IMR-90 (cell line): ENCODE results near the gene TTC28. TPM values are rescaled to one million over a fixed set of nuclear protein-coding genes. Genes with fewer than 3 reads are reported as not detected.

Experiments used
- ATAC-seq: fragments of 200-7000 bp; cut with Tn5 transposase; 2 replicates; pipeline ENCODE4 v1.9.1; 2020; ENCODE audit warnings: low read depth, mild to moderate bottlenecking, moderate library complexity
- BruUV-seq: library from RNA; stranded (reverse); fragments of 400-500 nt; replicated peaks from 2 replicates; lab custom pipeline; 2021; lab: Mats Ljungman, UMichigan
- CTCF ChIA-PET: fragments of 300-600 bp; formaldehyde crosslinking; extraction: SDS; loops from one replicate; lab custom pipeline; 2021; ENCODE audit warnings: antibody characterized with exemption; lab: Yijun Ruan, JAX
- POLR2A ChIA-PET: fragments of 300-600 bp; sonication (Branson Sonifier 250); formaldehyde crosslinking; loops from one replicate; lab custom pipeline; 2022; ENCODE audit warnings: antibody characterized with exemption; ENCODE audit not compliant: unreplicated experiment; lab: Charles Lee
- DNase-seq: peaks from one replicate; pipeline ENCODE4 v3.0.0; 2013
- H2AFZ ChIP-seq: replicated peaks from 2 replicates; pipeline ENCODE3; 2013; ENCODE audit warnings: low read length, mild to moderate bottlenecking; ENCODE audit not compliant: poor library complexity
- H2AK5ac ChIP-seq: 2 replicates; pipeline ENCODE4 v1.6.1; 2013; ENCODE audit warnings: low read depth, low read length, inconsistent platforms
- H2AK9ac ChIP-seq: replicated peaks from 2 replicates; pipeline ENCODE3; 2013; ENCODE audit warnings: mild to moderate bottlenecking, low read depth, low read length, moderate library complexity; ENCODE audit not compliant: poor library complexity
- H2BK120ac ChIP-seq: 2 replicates; pipeline ENCODE4 v1.6.1; 2013; ENCODE audit warnings: low read depth, low read length, inconsistent platforms
- H2BK15ac ChIP-seq: 3 replicates; pipeline ENCODE4 v1.6.1; 2013; ENCODE audit warnings: low read depth, low read length, inconsistent platforms
- H2BK20ac ChIP-seq: 2 replicates; pipeline ENCODE4 v1.6.1; 2013; ENCODE audit warnings: low read depth, mild to moderate bottlenecking, inconsistent platforms, low read length, moderate library complexity
- H2BK5ac ChIP-seq: 2 replicates; pipeline ENCODE4 v1.6.1; 2013; ENCODE audit warnings: mild to moderate bottlenecking, low read depth, low read length, inconsistent platforms; ENCODE audit not compliant: poor library complexity, severe bottlenecking
- H3K14ac ChIP-seq: replicated peaks from 2 replicates; pipeline ENCODE4 v1.6.1; 2013; ENCODE audit warnings: low read depth, low read length, inconsistent platforms
- H3K18ac ChIP-seq: 2 replicates; pipeline ENCODE4 v1.6.1; 2013; ENCODE audit warnings: low read depth, low read length, control low read depth
- H3K23ac ChIP-seq: 2 replicates; pipeline ENCODE4 v1.6.1; 2013; ENCODE audit warnings: low read depth, low read length, inconsistent platforms
- H3K27ac ChIP-seq: 2 replicates; pipeline ENCODE4 v1.5.1; 2013; ENCODE audit warnings: mild to moderate bottlenecking, control low read depth, low read length; ENCODE audit not compliant: insufficient read depth
- H3K27me3 ChIP-seq: 2 replicates; pipeline ENCODE4 v1.6.1; 2013; ENCODE audit warnings: low read length; ENCODE audit not compliant: control insufficient read depth, insufficient read depth
- H3K36me3 ChIP-seq: 2 replicates; pipeline ENCODE4 v1.6.1; 2013; ENCODE audit warnings: low read length, mixed read lengths; ENCODE audit not compliant: control insufficient read depth, insufficient read depth
- H3K4ac ChIP-seq: 2 replicates; pipeline ENCODE4 v1.6.1; 2013; ENCODE audit warnings: low read depth, low read length, inconsistent platforms
- H3K4me1 ChIP-seq: 2 replicates; pipeline ENCODE4 v1.6.1; 2013; ENCODE audit warnings: low read length, mixed read lengths; ENCODE audit not compliant: control insufficient read depth, insufficient read depth
- H3K4me2 ChIP-seq: 2 replicates; pipeline ENCODE4 v1.6.1; 2013; ENCODE audit warnings: low read depth, mild to moderate bottlenecking, control low read depth, low read length, moderate library complexity
- H3K4me3 ChIP-seq: 2 replicates; pipeline ENCODE4 v1.5.1; 2013; ENCODE audit warnings: low read depth, mild to moderate bottlenecking, control low read depth, low read length, moderate library complexity; ENCODE audit not compliant: insufficient read depth
- H3K56ac ChIP-seq: 2 replicates; pipeline ENCODE4 v1.6.1; 2013; ENCODE audit warnings: low read length, inconsistent platforms; ENCODE audit not compliant: insufficient read depth; ENCODE audit errors: extremely low read depth
- H3K79me1 ChIP-seq, 2 experiments: 2 replicates each; pipeline ENCODE4 v1.6.1; 2013; ENCODE audit warnings: low read length in 2 of 2, inconsistent platforms in 1 of 2, low read depth in 1 of 2
- H3K9ac ChIP-seq: 2 replicates; pipeline ENCODE4 v1.6.1; 2013; ENCODE audit warnings: low read depth, low read length, control low read depth
- H3K9me1 ChIP-seq: 2 replicates; pipeline ENCODE4 v1.6.1; 2013; ENCODE audit warnings: low read length, inconsistent platforms; ENCODE audit not compliant: insufficient read depth
- H3K9me3 ChIP-seq: 2 replicates; pipeline ENCODE4 v1.6.1; 2013; ENCODE audit warnings: low read length; ENCODE audit not compliant: control insufficient read depth, insufficient read depth
- H4K20me1 ChIP-seq: 2 replicates; pipeline ENCODE4 v1.6.1; 2013; ENCODE audit warnings: low read length, inconsistent platforms; ENCODE audit not compliant: insufficient read depth
- H4K5ac ChIP-seq: 2 replicates; pipeline ENCODE4 v1.6.1; 2013; ENCODE audit warnings: mild to moderate bottlenecking, low read depth, low read length, control low read depth
- H4K8ac ChIP-seq, 2 experiments: 2 replicates each; pipeline ENCODE4 v1.6.1; 2013; ENCODE audit warnings: low read depth in 2 of 2, low read length in 2 of 2, control low read depth in 1 of 2, inconsistent platforms in 1 of 2
- H4K91ac ChIP-seq: 2 replicates; pipeline ENCODE4 v1.6.1; 2013; ENCODE audit warnings: low read depth, low read length, inconsistent platforms; ENCODE audit not compliant: insufficient read depth
- BHLHE40 ChIP-seq: fragments of 150-350 bp; IDR thresholded peaks from 2 replicates; pipeline ENCODE4 v1.6.1; 2016; ENCODE audit warnings: mild to moderate bottlenecking, low read depth, low read length
- CHD1 ChIP-seq: IDR thresholded peaks from 2 replicates; pipeline ENCODE4 v1.6.1; 2012; ENCODE audit warnings: low read depth, low read length, improper control_type of control experiment
- FOS ChIP-seq: fragments of 150-350 bp; IDR thresholded peaks from 2 replicates; pipeline ENCODE4 v1.6.1; 2016; ENCODE audit warnings: low read depth, low read length
- MAZ ChIP-seq: IDR thresholded peaks from 2 replicates; pipeline ENCODE4 v1.6.1; 2012; ENCODE audit warnings: low read depth, mild to moderate bottlenecking, low read length, improper control_type of control experiment, moderate library complexity, borderline replicate concordance
- NFE2L2 ChIP-seq: fragments of 150-350 bp; IDR thresholded peaks from 2 replicates; pipeline ENCODE4 v1.6.1; 2016; ENCODE audit warnings: low read depth, mild to moderate bottlenecking, low read length
- RCOR1 ChIP-seq: IDR thresholded peaks from 2 replicates; pipeline ENCODE4 v1.6.1; 2012; ENCODE audit warnings: mild to moderate bottlenecking, low read length, improper control_type of control experiment; ENCODE audit not compliant: insufficient replicate concordance
- RFX5 ChIP-seq: IDR thresholded peaks from 2 replicates; pipeline ENCODE4 v1.8.0; 2012; ENCODE audit warnings: low read depth, mild to moderate bottlenecking, low read length, moderate library complexity
- SMC3 ChIP-seq: fragments of 150-350 bp; IDR thresholded peaks from 2 replicates; pipeline ENCODE4 v1.6.1; 2016; ENCODE audit warnings: low read depth, mild to moderate bottlenecking, antibody characterized with exemption, low read length, moderate library complexity
- WGBS, 2 experiments: methylation state at CpG; one replicate each; pipeline versions ENCODE4 v1.1.5 to v1.1.7; 2013; ENCODE audit warnings: missing lambda C conversion rate in 2 of 2; ENCODE audit not compliant: insufficient read length in 1 of 2; ENCODE audit errors: extremely low coverage in 2 of 2; 5-methylcytosine and 5-hydroxymethylcytosine counted together
- dilution Hi-C: fragments of 300-500 bp; cut with HindIII; formaldehyde crosslinking; loops from one replicate; pipeline ENCODE4 v1.14.3; 2018; ENCODE audit warnings: low sequenced_read_pairs; ENCODE audit not compliant: unreplicated experiment
- in situ Hi-C: fragments of 300-500 bp; cut with MboI; formaldehyde crosslinking; loops from 3 replicates; pipeline ENCODE4 v1.14.3; 2019; ENCODE audit warnings: low sequenced_read_pairs, inconsistent platforms, mixed read lengths
- intact Hi-C: fragments of 100-400 bp; cut with micrococcal nuclease; formaldehyde crosslinking; loops from 2 replicates; pipeline ENCODE4 v1.10.0; 2022
- polyA plus RNA-seq, 3 experiments: library from polyadenylated mRNA; depleted of rRNA; stranded (reverse); fragments of >200 nt; gene quantifications; 2 replicates each; pipeline ENCODE4 v1.2.3, GENCODE V29; 2012; ENCODE audit warnings: low replicate concordance in 1 of 3
- total RNA-seq: library from RNA; depleted of rRNA; stranded (reverse); fragments of >200 nt; gene quantifications from 2 replicates; pipeline ENCODE4 v1.2.3, GENCODE V29; 2012
- TF ChIP-seq, protein P1 (sequence below): fragments of 150-350 bp; IDR thresholded peaks from 2 replicates; pipeline ENCODE4 v1.6.1; 2017; ENCODE audit warnings: mild to moderate bottlenecking, antibody characterized with exemption, low read length, low read depth

The TTC28 gene
- total and polyA plus RNA-seq, 2 of the 4 experiments (the other 2 are of a cell fraction), result 5.6 to 13.3 TPM

DNA sequence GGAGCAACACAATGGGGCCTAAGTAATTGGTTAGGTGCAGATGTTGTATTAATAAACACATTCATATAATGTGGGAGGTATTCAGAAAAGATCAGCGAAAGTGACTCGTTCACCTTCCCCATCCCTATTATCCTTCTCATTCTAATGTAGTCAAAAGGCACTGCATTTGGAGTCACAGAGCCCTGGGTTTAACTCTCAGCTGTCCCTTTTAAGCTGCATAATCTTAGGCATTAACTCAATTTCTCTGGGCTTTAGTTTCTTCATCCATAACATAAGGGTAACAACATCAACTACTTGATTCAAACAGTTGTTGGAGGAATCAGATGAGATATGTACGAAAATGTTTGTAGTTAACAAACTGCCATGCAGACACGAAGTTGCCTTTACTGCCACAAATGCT, 573.0 kb downstream of the TTC28 start:
- Histone ChIP-seq H3K9me3 (no peaks in the 10 kb centered on the region), H2BK5ac (no peak overlapping the region), H3K23ac (no peak overlapping the region), H2BK20ac (no peak overlapping the region), H3K36me3 (peaks cover 24% of the 10 kb centered on the region), H4K91ac (no peak overlapping the region), H2AK5ac (no peak overlapping the region), H4K20me1 (no peaks in the 10 kb centered on the region), H3K14ac (no peak overlapping the region), H3K4me3 (no peak overlapping the region), H3K4ac (no peak overlapping the region), H4K8ac (no peak overlapping the region), H3K27ac (no peak overlapping the region), H2BK15ac (no peak overlapping the region), H3K9ac (no peak overlapping the region), H3K4me2 (no peak overlapping the region), H2BK120ac (no peak overlapping the region), H2AFZ (no peak overlapping the region), H3K27me3 (no peaks in the 10 kb centered on the region), H4K5ac (no peak overlapping the region), H3K18ac (no peak overlapping the region), H3K79me1 (no peaks in the 10 kb centered on the region), H3K9me1 (peaks cover 3% of the 10 kb centered on the region; the same call in 1 of the 2 replicates), H3K4me1 (peaks cover 11% of the 10 kb centered on the region), H3K56ac (no peak overlapping the region), H2AK9ac (no peak overlapping the region)
- ChIA-PET CTCF (no interaction called here), POLR2A (no interaction called here)
- dilution Hi-C loops, result no loop called here
- no CpG with 5 or more reads among the region's 4 CpGs for WGBS, 2 experiments
- in situ Hi-C loops, result no loop called here
- TF ChIP-seq RCOR1 (no peak), SMC3 (no peak), FOS (no peak), CHD1 (no peak), MAZ (no peak), BHLHE40 (no peak), RFX5 (no peak), NFE2L2 (no peak)
- TF ChIP-seq, protein P1, sequence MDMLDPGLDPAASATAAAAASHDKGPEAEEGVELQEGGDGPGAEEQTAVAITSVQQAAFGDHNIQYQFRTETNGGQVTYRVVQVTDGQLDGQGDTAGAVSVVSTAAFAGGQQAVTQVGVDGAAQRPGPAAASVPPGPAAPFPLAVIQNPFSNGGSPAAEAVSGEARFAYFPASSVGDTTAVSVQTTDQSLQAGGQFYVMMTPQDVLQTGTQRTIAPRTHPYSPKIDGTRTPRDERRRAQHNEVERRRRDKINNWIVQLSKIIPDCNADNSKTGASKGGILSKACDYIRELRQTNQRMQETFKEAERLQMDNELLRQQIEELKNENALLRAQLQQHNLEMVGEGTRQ, result no peak
- ATAC-seq, result no peak
- BruUV-seq, result no TSS peak
- no peak for DNase-seq
- intact Hi-C loops, result no loop called here
